Cardiac muscle cell (in vitro differentiated cells and primary cell): ENCODE measurements around the gene KRTAP17-1. TPM values are rescaled to one million over a fixed set of nuclear protein-coding genes. Genes with fewer than 3 reads are reported as not detected.

Experiments used
- DNase-seq, 2 donors: peaks; one replicate each; pipeline versions ENCODE4 v3.0.0 to v3.0.0-alpha.2; 2010 to 2017; ENCODE audit warnings: low read depth in 1 of 2, low spot score in 1 of 2
- H3K27ac ChIP-seq: fragments of 200-600 bp; sonication (generic); 2 replicates; pipeline ENCODE4 v1.5.1; 2016
- H3K27me3 ChIP-seq: fragments of 200-600 bp; sonication (generic); 2 replicates; pipeline ENCODE4 v1.6.0; 2016; ENCODE audit warnings: control low read depth
- H3K36me3 ChIP-seq: fragments of 200-600 bp; sonication (generic); 2 replicates; pipeline ENCODE4 v1.5.1; 2016; ENCODE audit warnings: control low read depth
- H3K4me1 ChIP-seq: fragments of 200-600 bp; sonication (generic); 2 replicates; pipeline ENCODE4 v1.8.1; 2017; ENCODE audit warnings: low read depth, mild to moderate bottlenecking, mixed run types
- H3K4me3 ChIP-seq: fragments of 200-600 bp; sonication (generic); 2 replicates; pipeline ENCODE4 v1.5.1; 2016; ENCODE audit warnings: mild to moderate bottlenecking
- H3K9me3 ChIP-seq: fragments of 200-600 bp; sonication (generic); 2 replicates; pipeline ENCODE4 v1.5.1; 2017; ENCODE audit warnings: low read depth, mild to moderate bottlenecking, control low read depth
- polyA plus RNA-seq: library from polyadenylated mRNA; unstranded; fragments of >200 nt; fragmentation: Nextera tagmentation; extraction: Ambion mirVana; gene quantifications from 2 replicates; pipeline ENCODE4 v1.2.1, GENCODE V29; 2016
- total RNA-seq: library from RNA; depleted of rRNA; stranded (reverse); fragments of >200 nt; gene quantifications from 2 replicates; pipeline ENCODE4 v1.2.3, GENCODE V29; 2016
- TF ChIP-seq, protein P1 (sequence below): IDR thresholded peaks from 2 replicates; pipeline ENCODE4 v1.5.1; 2012; ENCODE audit warnings: low read depth, mild to moderate bottlenecking, low read length

Gene KRTAP17-1
- total and polyA plus RNA-seq, 2 experiments from 2014 or later: not detected

DNA sequence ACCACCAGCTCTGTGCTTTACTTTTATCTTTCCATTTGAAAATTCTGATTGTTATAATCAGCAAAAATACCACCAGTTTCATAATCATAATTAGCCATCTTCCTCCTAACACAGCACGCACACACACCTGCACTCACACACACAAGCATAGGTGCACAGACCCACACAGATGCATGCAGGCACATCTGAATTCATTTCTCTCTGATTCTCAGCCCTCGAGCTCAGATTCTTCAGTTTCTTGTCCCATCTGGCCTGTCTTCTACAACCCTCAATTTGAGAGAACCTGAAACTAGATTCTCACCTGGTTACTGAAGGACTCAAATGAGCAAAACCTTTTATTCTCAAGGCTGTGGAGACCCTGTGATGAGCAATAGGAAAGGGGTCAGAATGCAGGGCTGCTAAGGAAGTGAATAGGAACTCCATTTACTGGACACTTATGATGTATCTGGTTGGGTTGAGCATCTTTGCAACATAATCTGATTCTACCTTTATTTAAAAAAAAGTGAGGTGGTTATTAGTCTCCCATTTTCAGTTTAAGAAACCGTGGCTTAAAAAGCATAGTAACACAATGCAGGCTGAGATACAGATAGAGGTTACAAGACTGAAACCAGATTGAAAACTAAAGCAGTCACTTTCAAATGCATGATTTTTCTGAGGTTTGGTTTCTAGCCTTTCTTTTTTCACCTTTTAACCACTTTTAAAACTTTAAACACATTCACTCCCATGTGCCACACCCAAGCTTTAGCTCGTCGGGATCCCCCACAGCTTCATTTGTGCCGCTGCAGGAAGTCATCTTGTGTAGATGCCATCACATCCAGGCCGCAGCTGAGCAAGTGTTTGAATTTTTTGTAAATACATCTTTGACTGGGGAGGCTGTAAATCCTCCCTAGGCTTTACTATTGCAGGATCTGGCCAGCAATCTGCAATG is 25.7 kb upstream of the KRTAP17-1 start:
- Histone ChIP-seq H3K9me3 (no peaks in the 10 kb centered on the region), H3K27me3 (no peaks in the 10 kb centered on the region), H3K4me3 (no peak overlapping the region), H3K27ac (no peak overlapping the region), H3K36me3 (no peaks in the 10 kb centered on the region), H3K4me1 (no peaks in the 10 kb centered on the region)
- no peak for DNase-seq
- TF ChIP-seq, protein P1, sequence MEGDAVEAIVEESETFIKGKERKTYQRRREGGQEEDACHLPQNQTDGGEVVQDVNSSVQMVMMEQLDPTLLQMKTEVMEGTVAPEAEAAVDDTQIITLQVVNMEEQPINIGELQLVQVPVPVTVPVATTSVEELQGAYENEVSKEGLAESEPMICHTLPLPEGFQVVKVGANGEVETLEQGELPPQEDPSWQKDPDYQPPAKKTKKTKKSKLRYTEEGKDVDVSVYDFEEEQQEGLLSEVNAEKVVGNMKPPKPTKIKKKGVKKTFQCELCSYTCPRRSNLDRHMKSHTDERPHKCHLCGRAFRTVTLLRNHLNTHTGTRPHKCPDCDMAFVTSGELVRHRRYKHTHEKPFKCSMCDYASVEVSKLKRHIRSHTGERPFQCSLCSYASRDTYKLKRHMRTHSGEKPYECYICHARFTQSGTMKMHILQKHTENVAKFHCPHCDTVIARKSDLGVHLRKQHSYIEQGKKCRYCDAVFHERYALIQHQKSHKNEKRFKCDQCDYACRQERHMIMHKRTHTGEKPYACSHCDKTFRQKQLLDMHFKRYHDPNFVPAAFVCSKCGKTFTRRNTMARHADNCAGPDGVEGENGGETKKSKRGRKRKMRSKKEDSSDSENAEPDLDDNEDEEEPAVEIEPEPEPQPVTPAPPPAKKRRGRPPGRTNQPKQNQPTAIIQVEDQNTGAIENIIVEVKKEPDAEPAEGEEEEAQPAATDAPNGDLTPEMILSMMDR: no peak

DNA sequence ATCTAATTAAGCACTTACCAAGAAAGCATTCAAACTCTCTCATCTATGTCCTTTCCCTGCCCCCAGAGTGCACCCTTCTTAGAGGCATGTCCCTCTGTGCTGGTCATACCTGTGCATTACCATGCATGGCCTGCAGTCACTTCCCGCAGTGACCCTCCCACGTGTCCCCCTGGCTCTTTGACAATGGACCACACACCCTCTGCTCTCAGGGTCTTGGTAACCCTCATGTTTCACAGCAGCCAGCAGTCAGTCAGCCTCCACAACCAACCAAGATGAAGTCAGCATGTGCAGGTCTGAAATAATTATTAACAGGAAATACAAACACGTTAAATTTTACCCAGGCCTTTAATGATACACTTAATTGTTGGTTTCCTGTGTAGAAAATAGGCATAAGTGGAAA is 25.0 kb upstream of the KRTAP17-1 start:
- Histone ChIP-seq H3K4me3 (no peak overlapping the region), H3K27me3 (no peaks in the 10 kb centered on the region), H3K36me3 (no peaks in the 10 kb centered on the region), H3K4me1 (no peaks in the 10 kb centered on the region), H3K9me3 (no peaks in the 10 kb centered on the region), H3K27ac (no peak overlapping the region)
- DNase-seq: no peak
- TF ChIP-seq, protein P1: no peak

DNA sequence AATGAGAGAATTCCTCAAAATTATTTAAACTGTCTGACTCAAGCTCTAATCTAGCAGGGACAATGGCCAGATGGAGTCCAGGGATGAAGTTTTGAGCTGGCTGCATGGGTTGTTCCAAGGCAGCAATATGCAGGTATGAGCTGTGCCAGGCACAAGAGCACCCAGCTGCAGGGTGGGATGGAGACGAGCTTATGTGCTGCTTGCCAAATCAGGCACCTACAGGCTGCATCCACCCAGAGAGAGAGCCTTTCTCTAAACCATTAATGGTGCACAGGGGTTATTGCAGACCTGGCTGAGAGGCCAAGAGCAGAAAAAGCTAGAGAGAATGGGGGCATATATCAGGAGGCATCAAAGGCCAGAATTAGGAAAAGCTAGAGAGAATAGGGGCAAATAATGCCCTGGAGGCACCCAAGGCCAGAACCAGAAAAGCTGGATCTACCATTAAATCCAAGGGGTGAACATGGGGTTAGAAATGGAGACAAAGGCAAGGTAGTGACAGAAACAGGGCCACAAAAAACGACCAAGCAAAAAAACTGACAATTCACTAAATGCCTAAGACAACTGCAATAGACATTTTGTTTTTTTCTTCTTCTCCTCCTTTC is 24.2 kb upstream of the KRTAP17-1 start:
- Histone ChIP-seq H3K27me3 (no peaks in the 10 kb centered on the region), H3K4me1 (no peaks in the 10 kb centered on the region), H3K9me3 (no peaks in the 10 kb centered on the region), H3K27ac (no peak overlapping the region), H3K36me3 (no peaks in the 10 kb centered on the region), H3K4me3 (no peak overlapping the region)
- TF ChIP-seq, protein P1: no peak
- no peak for DNase-seq

DNA sequence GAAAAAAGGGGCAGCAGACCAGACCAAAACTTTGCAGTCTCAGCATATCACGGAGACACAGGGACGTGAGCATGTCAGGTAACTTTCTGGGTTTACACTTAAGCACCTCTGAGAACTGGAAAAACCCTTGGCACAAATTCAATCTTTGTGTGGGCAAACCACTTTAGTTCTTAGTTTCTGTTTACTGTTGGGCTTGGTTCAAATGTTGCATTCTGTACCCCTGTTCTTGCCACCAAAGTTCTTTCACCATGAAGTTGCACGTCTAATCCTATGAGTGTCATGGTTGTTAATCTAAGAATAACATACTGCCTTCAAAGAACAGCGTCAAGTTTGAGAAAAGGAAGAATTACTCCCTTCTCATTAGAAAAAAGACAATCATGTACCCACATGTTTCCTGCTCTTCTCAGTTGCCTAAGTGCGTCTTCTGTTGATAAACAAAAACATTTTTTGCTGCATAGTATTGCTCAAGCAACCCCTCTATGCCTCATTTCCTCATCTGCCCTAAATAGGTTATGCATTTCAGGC is 23.5 kb upstream of the KRTAP17-1 start:
- Histone ChIP-seq H3K4me1 (no peaks in the 10 kb centered on the region), H3K9me3 (no peaks in the 10 kb centered on the region), H3K4me3 (no peak overlapping the region), H3K27me3 (no peaks in the 10 kb centered on the region), H3K36me3 (no peaks in the 10 kb centered on the region), H3K27ac (no peak overlapping the region)
- DNase-seq: no peak
- TF ChIP-seq, protein P1: no peak

DNA sequence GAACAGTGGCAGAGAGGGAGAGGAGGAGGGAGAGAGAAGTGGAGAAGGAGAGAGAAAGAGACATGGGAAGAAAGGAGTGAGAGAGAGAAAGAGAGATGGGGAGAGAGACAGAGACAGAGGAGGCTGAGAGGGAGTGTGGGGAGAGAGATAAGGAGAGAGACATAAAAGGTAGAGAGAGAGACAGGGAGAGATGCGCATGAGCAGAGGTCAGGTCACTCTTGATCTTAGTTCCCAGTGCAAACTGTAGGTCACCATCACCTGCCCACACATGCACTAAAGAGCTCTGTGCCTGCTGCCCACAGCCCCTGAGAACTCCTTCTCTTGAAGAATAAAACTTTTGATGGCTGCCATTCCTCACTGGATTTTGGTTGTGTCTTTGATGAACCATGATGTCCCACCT is 20.2 kb upstream of the KRTAP17-1 start:
- Histone ChIP-seq H3K27ac (no peak overlapping the region), H3K4me1 (no peaks in the 10 kb centered on the region), H3K9me3 (no peaks in the 10 kb centered on the region), H3K27me3 (no peaks in the 10 kb centered on the region), H3K36me3 (no peaks in the 10 kb centered on the region), H3K4me3 (no peak overlapping the region)
- DNase-seq: no peak
- TF ChIP-seq, protein P1: no peak
